Measurements from ENCODE around the gene ZC3H10.

GRCh38 chr12:56129206-56129941 lies 11.3 kb downstream of the ZC3H10 start:
- TF ChIP-seq CTCF (IDR thresholded peaks at IDR 0.05; ENCODE audit: poor library complexity, severe bottlenecking) (no peak), POLR2AphosphoS5 (IDR thresholded peaks at IDR 0.05) (peak; percentile 16)

All from neural cell (in vitro differentiated cells).